Spleen (tissue), 7 donors: Measurements from ENCODE around the gene MYO1A.

Experiments used
- CTCF ChIP-seq, 11 experiments: fragments of 200-600 bp in 7 of 11; fragments of 450-650 bp in 4 of 11; sonication (generic) in 4 of 11; IDR thresholded peaks in 8 of 11; conservative IDR thresholded peaks in 3 of 11; 1 replicate in 7 of 11; 2 replicates in 4 of 11; pipeline versions ENCODE4 v1.4.0 to v1.8.0; 2016 to 2021; ENCODE audit warnings: antibody characterized with exemption in 11 of 11, inconsistent platforms in 4 of 11, mild to moderate bottlenecking in 1 of 11
- POLR2A ChIP-seq, 3 donors: fragments of 450-650 bp; IDR thresholded peaks; one replicate each; pipeline ENCODE4 v1.5.1; 2017; ENCODE audit warnings: antibody characterized with exemption in 3 of 3, mild to moderate bottlenecking in 1 of 3
- POLR2AphosphoS5 ChIP-seq, 3 donors: sonication (generic); formaldehyde crosslinking; IDR thresholded peaks; one replicate each; pipeline ENCODE4 v1.5.1; 2017; ENCODE audit warnings: antibody characterized with exemption in 3 of 3
- donor health status: DM: no; HTN: no; CAD: no; lungs with moderate emphysema.
- donor health status: DM: no; HTN: no; CAD: no.
- donor health status: DM: no; HTN: no; CAD: no.

GRCh38 chr12:57066245-57066644 is 16.3 kb upstream of the MYO1A start:
- TF ChIP-seq POLR2AphosphoS5 (IDR thresholded peaks at IDR 0.05) (no peak), CTCF (IDR thresholded peaks at IDR 0.05 in 8 of 11, conservative IDR thresholded peaks at IDR 0.05 in 3 of 11) (no peak), POLR2A (IDR thresholded peaks at IDR 0.05) (no peak)
